DMS153 (cell line): Measurements from ENCODE around the gene SNN.

Experiments used
- DNase-seq: peaks from one replicate; lab custom pipeline; 2025; lab: John Stamatoyannopoulos, UW

Gene SNN

DNA sequence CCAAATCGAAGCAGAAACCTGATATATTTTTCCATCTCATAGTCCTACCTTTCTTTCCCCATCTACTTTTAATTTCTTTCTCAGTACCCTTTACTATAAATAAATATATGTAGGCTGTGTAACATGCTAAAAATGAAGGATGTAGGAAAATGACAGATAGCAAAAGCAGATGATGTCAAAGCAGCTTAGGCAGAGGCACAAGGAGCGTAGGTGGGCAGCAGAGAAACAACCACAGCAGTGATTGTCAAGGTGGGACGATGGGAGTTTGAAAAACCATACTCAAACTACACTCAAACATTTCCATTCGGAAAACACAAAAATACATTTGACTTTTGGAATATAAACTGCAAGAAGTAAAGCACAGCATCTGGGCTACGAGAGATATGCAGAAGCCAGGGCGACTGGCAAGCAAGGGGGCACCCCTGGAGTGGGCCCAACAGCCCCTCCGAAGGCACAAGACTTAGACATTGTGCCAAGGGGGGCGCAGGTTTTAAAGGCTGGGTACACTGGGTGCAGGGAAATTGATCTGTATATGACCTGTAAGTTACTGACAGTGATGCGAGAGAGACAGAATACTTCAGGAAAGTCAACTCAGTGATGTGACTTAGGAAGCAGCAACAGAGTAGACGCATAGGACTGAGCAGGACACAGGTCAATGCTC lies 31.1 kb downstream of the SNN start:
- no peak for DNase-seq

DNA sequence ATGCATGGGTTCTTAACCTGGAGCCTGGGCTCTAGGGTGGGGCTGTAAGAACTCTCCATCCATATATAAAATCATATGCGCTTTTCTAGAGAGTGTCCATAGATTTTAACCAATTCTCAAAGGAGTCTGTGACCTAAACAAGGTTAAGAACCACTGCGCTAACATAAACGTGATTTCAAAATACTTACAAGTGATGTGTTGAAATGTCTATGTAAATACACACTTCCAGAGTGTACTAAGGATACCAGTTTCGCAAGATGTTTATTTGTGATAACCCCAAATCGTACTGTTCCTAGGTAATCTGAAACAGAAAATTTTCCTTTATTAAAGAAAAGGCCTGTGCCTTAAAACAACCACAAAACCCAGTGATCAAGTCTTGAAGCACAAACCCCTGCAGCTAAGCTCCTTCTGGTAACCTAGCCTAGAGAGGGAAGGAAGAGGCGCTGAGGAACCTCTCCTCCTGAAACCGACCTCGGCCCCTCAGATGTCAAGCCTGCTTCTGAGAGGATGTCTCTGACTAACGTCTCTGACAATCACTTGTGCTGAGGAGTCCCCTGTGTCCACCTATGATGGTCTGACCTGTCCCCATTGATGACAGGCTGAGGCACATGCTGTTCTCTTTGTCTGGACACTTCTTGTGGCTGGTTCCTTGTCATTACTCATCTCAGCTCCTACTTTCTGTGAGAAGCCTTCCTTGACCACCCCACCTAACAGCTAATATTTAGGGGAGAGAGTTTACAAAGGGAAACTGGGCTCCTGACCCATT lies 32.2 kb downstream of the SNN start:
- DNase-seq = no peak

DNA sequence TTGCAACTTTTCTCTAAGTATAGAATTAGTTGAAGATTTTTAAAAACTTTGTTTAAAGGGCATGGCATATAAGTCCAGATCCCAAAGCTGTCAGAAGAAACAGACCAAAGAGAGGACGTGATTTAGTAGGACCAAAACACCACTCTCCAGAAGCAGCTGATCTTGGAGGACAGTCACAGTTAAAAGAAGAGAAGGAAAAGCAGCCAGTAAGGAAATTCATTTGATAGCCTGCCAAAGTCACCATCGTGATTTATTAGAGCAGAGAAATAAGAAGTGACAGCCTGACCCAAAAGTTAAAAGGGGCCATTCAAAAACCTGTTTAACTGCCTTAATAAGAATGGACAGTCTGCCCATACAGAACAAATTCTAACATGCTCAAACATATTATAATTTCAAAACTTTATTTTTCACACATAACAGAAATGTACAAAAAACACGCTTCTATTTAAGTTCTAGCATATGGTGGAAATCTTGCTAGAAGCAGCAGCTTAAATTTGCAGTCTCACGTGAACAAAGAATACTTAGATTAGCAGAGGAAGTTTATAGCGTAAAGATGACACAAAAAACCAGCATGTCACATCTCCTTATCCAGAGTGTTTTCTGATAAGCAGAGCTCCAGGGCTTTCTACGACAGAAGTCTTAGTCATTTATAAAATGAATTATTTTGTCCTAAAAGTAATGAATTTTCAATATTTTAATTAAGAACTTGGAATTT lies 37.2 kb downstream of the SNN start:
- no peak for DNase-seq

DNA sequence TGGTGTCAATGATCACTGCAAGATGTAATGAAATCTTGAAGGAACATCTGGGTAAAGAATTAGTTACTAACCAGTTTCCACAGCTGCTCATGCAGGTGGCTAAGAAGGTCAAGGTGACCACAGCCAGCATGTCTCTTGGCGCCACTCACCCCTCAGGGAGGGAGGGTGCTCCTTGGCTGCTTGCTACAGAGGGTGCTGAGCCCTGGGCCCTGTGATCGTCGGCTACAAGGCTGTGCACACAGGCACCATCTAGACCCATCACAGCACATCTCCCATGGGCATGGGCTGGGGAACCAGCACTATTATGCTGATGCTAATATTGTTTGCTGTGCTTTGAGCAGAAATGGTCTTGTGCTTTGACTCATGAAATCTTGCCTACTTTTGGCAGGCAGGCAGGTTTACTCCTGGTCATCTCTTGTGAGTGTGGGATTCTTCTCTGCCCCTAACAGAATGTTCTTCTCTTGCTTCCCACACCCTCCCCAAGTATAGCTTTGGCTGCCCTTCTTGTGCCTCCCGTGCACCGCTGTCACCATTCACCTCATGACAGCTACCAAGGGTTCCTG lies 38.0 kb downstream of the SNN start:
- DNase-seq = no peak

DNA sequence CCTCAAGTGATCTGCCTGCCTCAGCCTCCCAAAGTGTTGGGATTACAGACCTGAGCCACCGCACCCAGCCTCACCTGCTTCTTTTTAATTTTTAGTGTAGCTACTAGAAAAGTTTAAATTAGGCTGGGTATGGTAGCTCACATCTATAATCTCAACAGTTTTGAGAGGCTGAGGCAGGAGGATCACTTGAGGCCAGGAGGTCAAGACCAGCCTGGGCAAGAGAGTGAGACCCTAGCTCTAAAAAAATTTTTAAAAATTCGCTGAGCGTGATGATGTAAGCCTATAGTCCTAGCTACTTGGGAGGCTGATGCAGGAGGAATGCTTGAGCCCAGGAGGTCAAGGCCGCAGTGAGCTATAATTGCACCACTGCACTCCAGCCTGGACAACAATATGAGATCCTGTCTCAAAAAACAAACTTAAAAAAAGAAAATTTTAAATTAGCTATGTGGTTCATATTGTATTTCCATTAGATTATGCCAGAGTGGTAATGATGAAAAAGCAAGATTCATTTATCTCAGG lies 39.5 kb downstream of the SNN start:
- no peak for DNase-seq

DNA sequence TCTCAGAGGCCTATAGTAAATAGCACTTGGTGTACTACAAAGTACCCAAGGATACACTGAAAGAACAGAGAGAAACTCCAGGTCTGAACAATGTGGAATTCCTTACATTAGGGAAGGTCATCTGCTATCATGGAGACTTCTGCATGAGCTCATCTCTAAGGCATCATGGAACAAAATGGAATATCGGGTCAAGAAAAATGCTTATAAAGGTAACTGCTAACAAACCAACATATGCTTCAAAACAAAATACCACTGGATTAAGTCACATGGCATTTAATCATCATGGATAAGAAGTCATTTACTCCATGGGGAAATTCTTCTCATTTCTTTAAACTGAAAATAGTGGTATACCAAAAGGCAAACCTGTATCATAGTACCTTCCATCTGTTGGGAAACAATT lies 40.2 kb downstream of the SNN start:
- DNase-seq = no peak

DNA sequence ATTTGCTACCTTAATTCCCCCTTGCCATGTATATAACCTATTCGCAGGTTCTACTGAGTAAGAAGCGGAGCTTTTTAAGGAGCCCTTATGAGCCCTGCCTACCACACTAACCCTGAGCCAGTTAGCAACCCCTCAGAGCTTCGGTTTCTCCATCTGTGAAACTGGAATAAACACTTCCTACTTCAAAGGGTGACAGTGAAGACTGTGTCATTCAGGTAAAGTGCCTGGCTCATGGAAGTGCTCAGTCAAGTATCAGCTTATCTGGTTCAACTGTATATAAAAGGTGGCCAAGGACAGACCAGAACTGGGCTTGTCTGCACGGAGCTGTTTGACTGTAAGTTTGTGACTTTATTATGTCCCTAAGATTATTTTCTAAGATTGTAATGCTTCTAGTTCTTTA lies 43.4 kb downstream of the SNN start:
- no peak for DNase-seq

DNA sequence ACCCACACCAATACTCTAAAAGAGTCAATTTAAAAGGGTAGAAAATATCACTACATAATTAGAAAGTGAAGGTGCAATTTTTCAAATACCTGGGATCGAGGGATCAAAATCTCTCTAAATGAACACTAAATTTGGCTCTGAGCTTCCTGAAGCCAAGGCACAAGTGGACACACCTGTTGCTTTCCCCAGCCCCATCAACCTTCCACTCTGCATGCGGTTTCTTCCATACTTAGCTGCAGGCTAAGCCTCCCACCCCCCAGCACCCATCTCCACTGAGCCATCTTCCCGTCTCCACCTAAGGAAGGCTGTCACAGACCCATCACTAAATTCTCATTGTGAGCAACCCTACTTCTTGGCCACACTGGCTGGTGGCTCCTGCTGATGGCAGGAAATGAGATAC lies 43.9 kb downstream of the SNN start:
- no peak for DNase-seq

DNA sequence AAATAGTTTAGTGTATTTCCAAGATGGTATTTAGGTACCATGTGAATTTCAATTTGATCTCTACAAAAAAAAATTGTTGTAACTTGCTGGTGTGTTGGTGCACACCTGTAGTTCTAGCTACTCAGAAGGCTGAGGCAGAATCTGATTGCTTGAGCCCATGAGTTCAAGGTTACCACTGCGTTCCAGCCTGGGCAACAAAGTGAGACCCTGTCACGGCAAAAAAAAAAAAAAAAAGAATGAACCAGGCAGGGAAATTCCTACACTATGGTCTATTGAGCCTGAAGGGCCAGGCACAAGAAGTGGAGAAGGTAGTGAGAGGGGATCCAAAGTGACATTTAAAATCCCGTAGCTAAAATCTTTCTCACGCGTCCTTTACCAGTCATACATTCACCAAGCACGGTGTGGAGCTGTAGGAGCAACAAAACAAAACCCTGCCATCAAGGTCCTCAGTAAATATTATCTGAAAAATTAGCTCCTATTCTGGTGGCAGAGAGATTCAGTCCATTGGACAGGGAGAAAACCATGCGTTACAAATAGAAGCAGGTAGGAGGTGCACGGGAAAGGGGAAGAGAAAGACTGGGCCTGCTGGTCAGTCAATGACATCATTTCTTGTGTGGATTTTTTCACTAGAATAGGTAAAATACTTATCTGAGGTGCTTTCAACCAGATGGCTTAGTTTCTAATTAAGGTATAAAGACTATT lies 47.1 kb downstream of the SNN start:
- no peak for DNase-seq

DNA sequence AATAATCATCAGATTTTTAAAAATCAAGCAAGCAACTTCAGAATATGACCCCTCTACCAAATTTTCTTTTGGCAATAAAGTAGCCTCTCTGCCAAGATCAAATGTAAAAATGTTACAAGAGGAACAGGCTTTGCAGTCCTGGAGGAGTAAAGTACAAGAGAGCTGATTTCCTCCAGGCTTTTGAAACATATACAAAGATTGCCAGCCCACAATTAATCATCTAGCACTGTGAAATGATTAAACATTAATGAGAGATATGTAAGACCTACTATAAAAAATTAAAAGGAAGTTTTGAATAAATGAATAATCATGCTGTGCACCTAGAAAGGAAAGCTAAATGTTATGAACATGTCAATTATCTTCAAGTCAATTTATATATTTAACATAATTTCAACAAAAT lies 48.1 kb downstream of the SNN start:
- DNase-seq = no peak

DNA sequence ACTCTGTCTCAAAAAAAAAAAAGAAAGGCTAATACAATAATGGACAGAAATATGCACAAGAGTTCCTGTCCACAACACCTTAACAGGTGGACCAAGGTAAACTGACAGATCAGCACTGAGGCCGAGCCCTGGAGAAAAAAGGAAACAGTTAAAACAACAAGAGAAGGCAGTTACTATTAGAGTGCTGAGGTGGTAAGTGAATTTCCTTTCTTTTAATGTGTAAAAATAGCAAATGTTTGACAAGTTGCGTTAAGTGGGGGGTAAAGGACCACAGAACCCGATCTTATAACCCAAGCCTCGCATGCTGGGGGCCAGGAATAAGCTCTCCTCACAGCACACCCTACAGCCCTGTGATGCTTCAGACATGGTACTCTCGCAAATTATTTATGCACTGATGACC lies 49.6 kb downstream of the SNN start:
- DNase-seq = no peak

DNA sequence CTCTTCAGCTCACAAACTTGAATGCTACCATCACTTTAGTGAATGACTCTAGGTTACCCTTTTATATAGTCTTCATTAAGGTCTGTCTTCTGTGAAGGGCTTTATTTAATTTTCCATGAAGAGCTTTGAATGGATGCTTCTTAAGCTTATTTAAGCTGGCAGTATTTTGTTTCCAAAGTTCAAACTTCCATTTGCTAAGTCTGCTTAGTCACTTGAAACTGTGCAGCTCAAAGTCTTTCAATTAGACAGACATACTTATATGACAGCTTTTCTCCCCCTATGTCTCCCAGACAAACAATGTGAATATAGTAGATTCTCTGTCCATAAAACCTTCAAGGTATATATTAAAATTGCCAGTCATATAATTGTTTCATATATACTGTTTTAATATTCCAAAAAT lies 50.9 kb downstream of the SNN start:
- no peak for DNase-seq

DNA sequence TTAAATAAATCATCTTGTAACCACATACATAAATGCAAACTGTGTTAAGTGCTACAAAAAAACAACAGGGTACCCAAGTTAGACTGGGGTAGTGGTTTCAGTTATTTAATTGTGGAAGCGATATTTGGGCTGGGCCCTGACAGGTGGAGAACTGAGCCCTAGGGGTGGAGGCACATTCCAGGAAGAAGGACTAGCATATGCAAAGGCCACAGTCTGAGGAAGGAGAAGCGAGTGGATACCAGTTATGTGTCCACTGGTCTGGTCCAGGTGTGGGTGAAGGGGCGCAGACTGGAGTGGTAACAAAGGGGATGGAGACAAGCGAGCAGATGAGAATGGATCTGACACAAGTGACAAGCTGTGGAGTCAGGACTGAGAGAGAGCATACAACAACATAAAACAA lies 51.5 kb downstream of the SNN start:
- no peak for DNase-seq

DNA sequence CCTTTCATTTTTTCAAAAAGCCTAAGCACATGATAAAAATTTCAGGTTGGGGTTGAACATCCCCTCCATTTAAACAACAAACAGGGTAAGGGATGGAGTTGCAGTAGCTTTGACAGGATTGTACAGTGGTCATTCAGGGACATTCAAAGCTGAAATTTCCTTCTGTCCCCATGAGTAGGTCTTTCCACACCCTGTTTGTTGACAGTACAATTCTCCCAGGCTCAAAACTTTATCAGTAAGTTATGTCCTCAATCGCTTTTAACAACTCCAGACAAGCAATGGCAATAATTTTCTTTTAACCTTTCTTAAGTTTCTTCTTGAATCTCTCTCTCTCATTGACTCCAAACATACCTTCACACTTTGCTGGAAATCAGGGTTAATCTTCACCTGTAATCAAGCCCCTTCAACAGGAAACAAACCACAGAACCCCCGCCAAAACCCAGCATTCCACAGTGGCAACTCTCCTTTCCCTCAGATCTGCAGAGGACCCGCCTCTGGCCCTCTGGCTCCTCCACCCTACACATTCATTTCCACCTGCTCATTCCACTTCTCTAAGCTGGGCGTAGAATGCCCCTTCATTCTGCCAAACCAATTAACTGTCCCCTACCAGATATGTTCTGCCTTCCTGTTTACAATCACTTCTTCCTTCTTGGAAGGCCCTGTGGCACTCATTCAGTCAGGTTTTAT lies 53.7 kb downstream of the SNN start:
- no peak for DNase-seq

DNA sequence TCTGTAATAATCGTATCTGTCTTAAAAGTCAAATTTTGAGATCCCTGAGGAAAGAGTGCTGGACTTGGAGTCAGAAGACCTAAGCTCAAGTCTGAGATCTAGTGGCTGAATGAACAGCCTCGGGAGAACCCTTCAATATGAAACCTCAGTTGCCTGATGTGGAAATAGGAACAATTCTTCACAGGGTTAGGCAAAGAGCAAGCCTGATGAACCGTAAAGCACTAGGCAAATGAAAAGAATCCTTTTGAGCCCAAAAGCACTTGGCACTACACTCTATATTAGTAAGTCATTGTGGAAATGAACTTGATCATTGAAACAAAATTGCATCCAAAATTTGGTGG lies 54.2 kb downstream of the SNN start:
- DNase-seq = no peak

DNA sequence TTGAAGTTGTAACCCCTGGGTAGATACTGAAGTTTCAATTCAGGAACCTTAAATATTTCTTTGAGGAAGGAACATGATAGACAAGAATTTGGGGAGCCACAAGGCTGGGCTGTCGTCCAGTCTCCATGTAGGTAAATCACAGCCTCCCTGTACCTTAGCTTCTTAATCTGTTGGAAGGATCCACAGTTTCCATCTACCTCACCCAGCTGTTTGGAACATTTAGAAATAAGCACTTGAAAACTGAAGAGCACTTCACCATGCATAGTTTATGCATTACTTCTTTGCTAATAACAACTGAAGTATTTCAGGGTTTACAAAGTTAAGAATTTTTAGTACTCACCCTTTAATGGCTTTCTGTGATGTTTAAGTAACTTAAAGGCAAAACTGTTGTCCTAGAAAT lies 57.2 kb downstream of the SNN start:
- no peak for DNase-seq

DNA sequence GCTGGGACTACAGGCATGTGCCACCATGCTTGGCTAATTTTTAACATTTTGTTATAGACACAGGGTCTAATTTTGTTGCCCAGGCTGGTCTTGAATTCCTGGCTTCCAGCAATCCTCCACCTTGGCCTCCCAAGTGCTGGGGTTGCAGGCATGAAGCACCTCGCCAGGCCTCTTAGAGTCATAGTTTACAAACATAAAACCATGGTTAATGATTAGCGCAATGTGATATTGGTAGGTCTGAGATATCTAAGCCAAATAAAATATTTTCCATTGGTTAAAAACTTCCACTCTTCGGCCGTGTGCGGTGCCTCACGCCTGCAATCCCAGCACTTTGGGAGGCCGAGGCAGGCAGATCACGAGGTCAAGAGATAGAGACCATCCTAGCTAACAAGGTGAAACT lies 57.8 kb downstream of the SNN start:
- no peak for DNase-seq

DNA sequence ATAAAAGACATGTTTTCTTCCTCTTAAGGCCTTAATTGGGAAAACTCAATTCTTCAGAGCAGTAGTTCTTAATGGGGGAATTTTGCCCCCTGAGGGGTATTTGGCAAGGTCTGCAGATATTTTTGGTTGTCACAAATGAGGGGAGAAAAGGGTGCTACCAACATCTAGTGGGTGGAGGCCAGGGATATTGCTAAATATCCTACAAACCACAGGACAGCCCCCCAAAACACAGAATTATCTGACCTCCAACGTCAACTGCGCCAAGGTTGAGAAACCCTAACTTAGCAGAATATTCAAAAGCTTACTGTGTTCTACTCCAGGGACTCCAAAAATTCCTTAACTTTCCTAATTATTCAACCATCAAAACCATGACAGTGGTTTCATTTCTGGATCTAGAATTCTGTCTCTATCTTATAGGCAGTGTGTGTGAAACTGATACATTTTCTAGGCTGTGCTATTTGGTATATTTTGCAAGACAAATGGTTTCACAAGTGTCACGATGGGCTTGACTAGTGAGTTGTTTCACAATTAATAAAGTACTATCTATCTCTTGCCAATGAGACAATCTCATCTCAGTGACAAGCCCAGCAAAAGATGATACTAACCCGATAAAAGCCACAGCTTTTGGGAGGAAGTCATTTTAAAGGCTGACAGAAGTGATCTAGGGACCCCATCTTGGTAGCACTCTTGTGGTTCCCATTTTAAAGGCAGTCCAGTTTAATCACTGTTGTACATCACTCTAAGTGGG lies 59.7 kb downstream of the SNN start:
- DNase-seq = no peak
